Stomach (tissue), 9 donors: ENCODE data around the gene IGIP. TPM values are rescaled to one million over a fixed set of nuclear protein-coding genes. Genes with fewer than 3 reads are reported as not detected.

ENCODE experiments used
- DNase-seq, 2 donors: peaks; one replicate each; pipeline versions ENCODE4 v3.0.0 to v3.0.0-alpha.2; 2013 to 2019
- H3K27ac ChIP-seq, 5 donors: fragments of 200-600 bp in 4 of 5; sonication (generic) in 4 of 5; one replicate each; pipeline ENCODE4 v1.5.1; 2013 to 2019; ENCODE audit warnings: mild to moderate bottlenecking in 1 of 5, moderate library complexity in 1 of 5
- H3K27me3 ChIP-seq, 3 donors: fragments of 200-600 bp; sonication (generic); one replicate each; pipeline ENCODE4 v1.5.1; 2017 to 2019; ENCODE audit warnings: mixed run types in 1 of 3
- H3K36me3 ChIP-seq, 4 donors: fragments of 200-600 bp; sonication (generic); 1 replicate in 3 of 4; 2 replicates in 1 of 4; pipeline ENCODE4 v1.5.1; 2016 to 2019
- H3K4me1 ChIP-seq, 4 donors: fragments of 200-600 bp; sonication (generic); one replicate each; pipeline ENCODE4 v1.5.1; 2016 to 2019
- H3K4me3 ChIP-seq, 4 donors: fragments of 200-600 bp; sonication (generic) in 3 of 4; one replicate each; pipeline ENCODE4 v1.5.1; 2016 to 2019; ENCODE audit warnings: mild to moderate bottlenecking in 1 of 4
- H3K9me3 ChIP-seq, 4 donors: fragments of 200-600 bp; sonication (generic); one replicate each; pipeline ENCODE4 v1.5.1; 2016 to 2019
- CTCF ChIP-seq, 7 experiments: fragments of 450-650 bp in 4 of 7; fragments of 200-600 bp in 3 of 7; sonication (generic) in 3 of 7; IDR thresholded peaks; one replicate each; pipeline ENCODE4 v1.5.1; 2016 to 2019; ENCODE audit warnings: antibody characterized with exemption in 7 of 7, control low read depth in 2 of 7, mild to moderate bottlenecking in 1 of 7
- EP300 ChIP-seq: sonication (generic); formaldehyde crosslinking; IDR thresholded peaks from one replicate; pipeline ENCODE4 v1.6.1; 2017; ENCODE audit warnings: antibody characterized with exemption
- POLR2A ChIP-seq, 4 donors: fragments of 450-650 bp; IDR thresholded peaks; one replicate each; pipeline ENCODE4 v1.6.1; 2016; ENCODE audit warnings: antibody characterized with exemption in 4 of 4, control low read depth in 2 of 4, mild to moderate bottlenecking in 1 of 4, moderate library complexity in 1 of 4
- POLR2AphosphoS5 ChIP-seq, 3 donors: sonication (generic); formaldehyde crosslinking; IDR thresholded peaks; one replicate each; pipeline ENCODE4 v1.6.1; 2016; ENCODE audit warnings: antibody characterized with exemption in 3 of 3
- WGBS, 5 donors: extraction: QIAGEN DNeasy Blood & Tissue Kit in 3 of 5; methylation state at CpG; one replicate each; pipeline versions ENCODE4 v1.1.5 to v1.1.7; 2013 to 2018; 5-methylcytosine and 5-hydroxymethylcytosine counted together
- intact Hi-C: fragments of 100-400 bp; cut with DNase I; formaldehyde crosslinking; loops from one replicate; pipeline ENCODE4 v1.15.1; 2023; ENCODE audit warnings: low total_unique reads
- polyA plus RNA-seq, 3 donors: library from polyadenylated mRNA; stranded (reverse); fragments of 200-250 nt; gene quantifications; one replicate each; pipeline ENCODE4 v1.2.3, GENCODE V29; 2013
- total RNA-seq, 5 donors: library from RNA; depleted of rRNA; stranded (reverse); fragments of >200 nt; gene quantifications; one replicate each; pipeline versions ENCODE4 v1.1.0 to v1.2.3, GENCODE V29; 2014 to 2016
- donor health status: healthy with polysubstance abuse.
- donor health status: Bipolar disorder and iron deficiency.
- donor health status: healthy.

Gene IGIP
- total and polyA plus RNA-seq, 8 donors = 1.8 to 29.5 (median 6.4) TPM

GRCh38 chr5:140113699-140114263, 12.0 kb upstream of the IGIP start, which contains the start of gene PURA:
PURA (plus strand) TSS chr5:140114109; CDS start chr5:140114182, 73 bp downstream.
- H3K36me3 ChIP-seq = no peaks in the 10 kb centered on the region
- H3K27ac ChIP-seq = peak within 1 kb of the TSS; percentile 91 to 98 (median 94)
- TF ChIP-seq EP300 (no peak), POLR2A (IDR thresholded peaks at IDR 0.05) (peak in 1 of 4 donors; percentile 27), POLR2AphosphoS5 (IDR thresholded peaks at IDR 0.05) (peak; percentile 60 to 93 (median 88))
- peak; percentile 97 to 98 for DNase-seq
- WGBS, 5 donors = 0% methylated on average over 24 to 60 of the region's 60 CpGs; no CpG with 5 or more reads in 1 of the 5 donors
- no peaks in the 10 kb centered on the region for H3K9me3 ChIP-seq
- H3K4me1 ChIP-seq = peaks cover 37 to 91% (median 82%) of the 10 kb centered on the region in 4 donors
- intact Hi-C loops = no loop called here
- H3K4me3 ChIP-seq = peak within 1 kb of the TSS; percentile 64 to 79 (median 72)
- H3K27me3 ChIP-seq = peaks cover 0 to 8% (median 0%) of the 10 kb centered on the region in 3 donors

- H3K27ac ChIP-seq = peak overlapping the region; percentile 91 to 98 (median 94)
These were observed 11.2 kb upstream of the IGIP start for GRCh38 chr5:140114341-140115185.

GRCh38 chr5:140115186-140115500, 10.6 kb upstream of the IGIP start:
- Histone ChIP-seq H3K27me3 (peaks cover 0 to 5% (median 0%) of the 10 kb centered on the region in 3 donors), H3K36me3 (no peaks in the 10 kb centered on the region), H3K4me1 (peaks cover 37 to 85% (median 78%) of the 10 kb centered on the region in 4 donors), H3K4me3 (peak overlapping the region; percentile 64 to 79 (median 72)), H3K27ac (peak overlapping the region; percentile 91 to 98 (median 94)), H3K9me3 (no peaks in the 10 kb centered on the region)
- intact Hi-C loops = no loop called here
- 16 to 46% (median 37%) methylated on average over 1 of the region's 1 CpG for WGBS, 5 donors
- DNase-seq = no peak
- TF ChIP-seq POLR2AphosphoS5 (IDR thresholded peaks at IDR 0.05) = no peak
- no peak for TF ChIP-seq POLR2A (IDR thresholded peaks at IDR 0.05)
- no peak for TF ChIP-seq CTCF (IDR thresholded peaks at IDR 0.05)
- TF ChIP-seq EP300 = no peak

More at GRCh38 chr5:140114341-140115185, 11.2 kb upstream of the IGIP start:
- Histone ChIP-seq H3K27me3 (peaks cover 0 to 5% (median 0%) of the 10 kb centered on the region in 3 donors), H3K4me1 (peaks cover 37 to 87% (median 80%) of the 10 kb centered on the region in 4 donors), H3K36me3 (no peaks in the 10 kb centered on the region), H3K4me3 (peak overlapping the region; percentile 64 to 79 (median 72)), H3K9me3 (no peaks in the 10 kb centered on the region)
- intact Hi-C loops = no loop called here
- 1 to 11% (median 2%) methylated on average over 18 to 65 of the region's 65 CpGs for WGBS, 5 donors
- peak; percentile 70 to 83 for DNase-seq
- TF ChIP-seq EP300 = no peak
- peak in 2 of 3 donors; percentile 41 to 53 for TF ChIP-seq POLR2AphosphoS5 (IDR thresholded peaks at IDR 0.05)
- peak in 1 of 4 donors; percentile 14 for TF ChIP-seq POLR2A (IDR thresholded peaks at IDR 0.05)

GRCh38 chr5:140116716-140117115, 9.0 kb upstream of the IGIP start:
- H3K36me3 ChIP-seq = no peaks in the 10 kb centered on the region
- TF ChIP-seq POLR2AphosphoS5 (IDR thresholded peaks at IDR 0.05) (no peak), EP300 (no peak), POLR2A (IDR thresholded peaks at IDR 0.05) (no peak), CTCF (IDR thresholded peaks at IDR 0.05) (no peak)
- no peaks in the 10 kb centered on the region for H3K27me3 ChIP-seq
- intact Hi-C loops = no loop called here
- H3K9me3 ChIP-seq = no peaks in the 10 kb centered on the region
- H3K27ac ChIP-seq = no peak overlapping the region
- peaks cover 37 to 76% (median 64%) of the 10 kb centered on the region in 4 donors for H3K4me1 ChIP-seq
- WGBS, 5 donors = 31 to 54% (median 40%) methylated on average over 2 of the region's 2 CpGs
- peak overlapping the region in 2 of 4 donors; percentile 71 to 74 for H3K4me3 ChIP-seq
- DNase-seq = peak in 1 of 2 donors; percentile 14

- no peak for TF ChIP-seq POLR2A (IDR thresholded peaks at IDR 0.05)
- no peak for TF ChIP-seq EP300
- no peak for TF ChIP-seq CTCF (IDR thresholded peaks at IDR 0.05)
- TF ChIP-seq POLR2AphosphoS5 (IDR thresholded peaks at IDR 0.05) = no peak
- intact Hi-C loops = no loop called here
- WGBS, 5 donors = 28 to 58% (median 36%) methylated on average over 3 of the region's 3 CpGs
- Histone ChIP-seq H3K4me3 (peak overlapping the region in 1 of 4 donors; percentile 74), H3K27ac (peak overlapping the region in 1 of 5 donors; percentile 0), H3K36me3 (no peaks in the 10 kb centered on the region), H3K9me3 (no peaks in the 10 kb centered on the region), H3K4me1 (peaks cover 32 to 73% (median 58%) of the 10 kb centered on the region in 4 donors), H3K27me3 (no peaks in the 10 kb centered on the region)
- DNase-seq = no peak
These were observed 8.2 kb upstream of the IGIP start for GRCh38 chr5:140117523-140117922.
